ENCODE results near the gene EEFSEC. TPM values are rescaled to one million over a fixed set of nuclear protein-coding genes. Genes with fewer than 3 reads are reported as not detected.

The EEFSEC gene
- total and polyA plus RNA-seq, 2 of the 4 experiments (the other 2 are of a cell fraction): 4.5 to 9.3 TPM

- Histone ChIP-seq H3K23ac (ENCODE audit: low read depth, low read length) (no peak overlapping the region), H2AFZ (replicated peaks; ENCODE audit: low read length, poor library complexity) (no peak overlapping the region), H3K18ac (ENCODE audit: low read depth, low read length) (no peak overlapping the region), H3K9me3 (ENCODE audit: control insufficient read depth, insufficient read depth, low read length) (no peaks in the 10 kb centered on the region), H2BK15ac (ENCODE audit: low read depth, low read length) (no peak overlapping the region), H2AK5ac (ENCODE audit: low read depth, low read length) (no peak overlapping the region), H3K4me1 (ENCODE audit: control insufficient read depth, insufficient read depth, low read length) (peaks cover 5% of the 10 kb centered on the region; the same call in 1 of the 2 replicates), H3K56ac (ENCODE audit: extremely low read depth, insufficient read depth, low read length) (no peak overlapping the region), H2BK120ac (ENCODE audit: low read depth, low read length) (no peak overlapping the region), H4K8ac (ENCODE audit: low read depth in 2 of 2, low read length in 2 of 2) (no peak overlapping the region), H3K9ac (ENCODE audit: low read depth, low read length) (no peak overlapping the region), H3K36me3 (ENCODE audit: control insufficient read depth, insufficient read depth, low read length) (no peaks in the 10 kb centered on the region), H3K79me1 (ENCODE audit: low read depth in 1 of 2, low read length in 2 of 2) (no peaks in the 10 kb centered on the region), H3K4me3 (ENCODE audit: insufficient read depth, low read depth, low read length) (no peak overlapping the region), H2BK5ac (ENCODE audit: low read depth, low read length, poor library complexity, severe bottlenecking) (no peak overlapping the region), H3K27ac (ENCODE audit: insufficient read depth, low read length) (no peak overlapping the region), H3K4ac (ENCODE audit: low read depth, low read length) (no peak overlapping the region), H3K4me2 (ENCODE audit: low read depth, low read length) (no peak overlapping the region), H3K14ac (replicated peaks; ENCODE audit: low read depth, low read length) (no peak overlapping the region), H2BK20ac (ENCODE audit: low read depth, low read length) (no peak overlapping the region), H4K20me1 (ENCODE audit: insufficient read depth, low read length) (peaks cover 4% of the 10 kb centered on the region; the same call in 1 of the 2 replicates), H3K27me3 (ENCODE audit: control insufficient read depth, insufficient read depth, low read length) (no peaks in the 10 kb centered on the region; the same call in 1 of the 2 replicates), H3K9me1 (ENCODE audit: insufficient read depth, low read length) (no peaks in the 10 kb centered on the region), H4K5ac (ENCODE audit: low read depth, low read length) (no peak overlapping the region), H4K91ac (ENCODE audit: insufficient read depth, low read depth, low read length) (no peak overlapping the region), H2AK9ac (replicated peaks; ENCODE audit: low read depth, low read length, poor library complexity) (no peak overlapping the region)
- in situ Hi-C loops (cut with MboI; ENCODE audit: low sequenced_read_pairs) (no loop called here), dilution Hi-C loops (cut with HindIII; ENCODE audit: low sequenced_read_pairs, unreplicated experiment) (no loop called here), intact Hi-C loops (cut with micrococcal nuclease) (no loop called here)
- TF ChIP-seq FOS (IDR thresholded peaks at IDR 0.05; ENCODE audit: low read depth, low read length) (no peak), CHD1 (IDR thresholded peaks at IDR 0.05; ENCODE audit: low read depth, low read length) (no peak), MXI1 (IDR thresholded peaks at IDR 0.05; ENCODE audit: borderline replicate concordance, low read depth, low read length) (no peak), POLR2A (IDR thresholded peaks at IDR 0.05; ENCODE audit: low read depth, low read length) (no peak), ELK1 (IDR thresholded peaks at IDR 0.05; ENCODE audit: borderline replicate concordance, low read depth, low read length) (no peak), RAD21 (IDR thresholded peaks at IDR 0.05; ENCODE audit: low read length) (no peak), RFX5 (IDR thresholded peaks at IDR 0.05; ENCODE audit: low read depth, low read length) (no peak), CEBPB (IDR thresholded peaks at IDR 0.05; ENCODE audit: low read depth, low read length) (no peak), USF2 (IDR thresholded peaks at IDR 0.05; ENCODE audit: low read depth, low read length) (no peak)
- ChIA-PET CTCF (interaction anchor here (0.8 kb wide), 1 partner anchor 9 kb away, joined by 3 read pairs; no protein-coding TSS in a partner anchor), POLR2A (ENCODE audit: unreplicated experiment) (no interaction called here)
- no peak for ATAC-seq (ENCODE audit: low read depth)
- DNase-seq: no peak
- no TSS peak for BruUV-seq (replicated peaks)
- 85% methylated on average over 4 of the region's 5 CpGs; no CpG with 5 or more reads in 1 of the 2 experiments for WGBS, 2 experiments (ENCODE audit: extremely low coverage in 2 of 2, insufficient read length in 1 of 2)
Observed at GRCh38 chr3:128397484-128397883, 244.2 kb downstream of the EEFSEC start.
